ENCODE results near the gene FKBP11.

The FKBP11 gene

DNA sequence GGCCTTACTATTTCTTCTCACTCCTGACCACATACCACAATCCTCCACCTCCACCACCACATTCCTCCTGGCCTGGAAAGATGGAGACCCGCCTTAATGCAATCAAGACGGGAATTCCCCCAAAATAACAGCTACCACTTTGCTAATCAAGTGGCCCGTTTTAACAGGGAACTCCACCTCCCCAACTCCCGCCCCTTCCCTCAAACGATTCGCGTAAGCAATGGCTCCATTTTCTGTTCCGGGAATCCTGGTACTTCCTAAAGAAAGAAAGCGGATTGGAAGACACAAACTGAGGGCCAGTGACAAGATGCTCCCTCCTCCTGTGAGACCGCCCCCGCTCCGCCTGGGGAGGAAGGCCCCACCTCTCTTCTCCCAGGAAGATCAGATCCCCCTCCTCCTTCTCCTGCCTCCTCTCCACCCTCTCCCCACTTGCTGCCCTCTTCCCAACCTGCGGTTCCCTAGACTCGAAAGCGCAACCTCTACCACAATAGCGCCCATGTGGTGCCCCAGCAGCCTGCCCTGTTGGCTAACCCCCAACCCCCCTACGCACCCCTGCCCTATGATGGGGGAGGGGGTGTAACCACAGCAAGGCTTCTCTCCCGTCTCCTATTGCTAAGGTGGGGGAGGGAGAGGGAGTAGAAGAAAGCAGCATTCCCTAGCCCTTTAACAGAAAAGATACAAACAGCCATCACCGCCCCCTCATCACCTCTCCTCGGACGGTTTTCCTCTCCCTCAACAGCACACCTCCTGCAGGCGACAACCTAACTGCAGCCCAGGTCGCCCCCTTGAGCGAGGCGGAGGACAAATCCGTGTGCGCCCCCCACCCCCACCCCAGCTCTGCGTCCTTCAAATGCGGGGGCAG, 31.2 kb upstream of the FKBP11 start:
- H3K4me3 ChIP-seq (ENCODE audit: low read depth, low read length) = peak overlapping the region; percentile 99
- peaks cover 6% of the 10 kb centered on the region for H3K4me1 ChIP-seq
- peak overlapping the region; percentile 85 for H3K9ac ChIP-seq
- H3K36me3 ChIP-seq (ENCODE audit: control insufficient read depth, insufficient read depth, low read length) = no peaks in the 10 kb centered on the region
- peak overlapping the region; percentile 88 for H3K4me2 ChIP-seq (ENCODE audit: low read length)
- no peaks in the 10 kb centered on the region for H3K27me3 ChIP-seq (ENCODE audit: control insufficient read depth, insufficient read depth, low read length)
- H3K79me2 ChIP-seq = peaks cover 20% of the 10 kb centered on the region
- H2AFZ ChIP-seq = peak overlapping the region; percentile 82
- peak overlapping the region; percentile 91 for H3K27ac ChIP-seq
- TF ChIP-seq, protein P1, sequence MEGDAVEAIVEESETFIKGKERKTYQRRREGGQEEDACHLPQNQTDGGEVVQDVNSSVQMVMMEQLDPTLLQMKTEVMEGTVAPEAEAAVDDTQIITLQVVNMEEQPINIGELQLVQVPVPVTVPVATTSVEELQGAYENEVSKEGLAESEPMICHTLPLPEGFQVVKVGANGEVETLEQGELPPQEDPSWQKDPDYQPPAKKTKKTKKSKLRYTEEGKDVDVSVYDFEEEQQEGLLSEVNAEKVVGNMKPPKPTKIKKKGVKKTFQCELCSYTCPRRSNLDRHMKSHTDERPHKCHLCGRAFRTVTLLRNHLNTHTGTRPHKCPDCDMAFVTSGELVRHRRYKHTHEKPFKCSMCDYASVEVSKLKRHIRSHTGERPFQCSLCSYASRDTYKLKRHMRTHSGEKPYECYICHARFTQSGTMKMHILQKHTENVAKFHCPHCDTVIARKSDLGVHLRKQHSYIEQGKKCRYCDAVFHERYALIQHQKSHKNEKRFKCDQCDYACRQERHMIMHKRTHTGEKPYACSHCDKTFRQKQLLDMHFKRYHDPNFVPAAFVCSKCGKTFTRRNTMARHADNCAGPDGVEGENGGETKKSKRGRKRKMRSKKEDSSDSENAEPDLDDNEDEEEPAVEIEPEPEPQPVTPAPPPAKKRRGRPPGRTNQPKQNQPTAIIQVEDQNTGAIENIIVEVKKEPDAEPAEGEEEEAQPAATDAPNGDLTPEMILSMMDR (IDR thresholded peaks at IDR 0.05) = no peak
- no peaks in the 10 kb centered on the region for H3K9me3 ChIP-seq (ENCODE audit: control insufficient read depth, low read length)

DNA sequence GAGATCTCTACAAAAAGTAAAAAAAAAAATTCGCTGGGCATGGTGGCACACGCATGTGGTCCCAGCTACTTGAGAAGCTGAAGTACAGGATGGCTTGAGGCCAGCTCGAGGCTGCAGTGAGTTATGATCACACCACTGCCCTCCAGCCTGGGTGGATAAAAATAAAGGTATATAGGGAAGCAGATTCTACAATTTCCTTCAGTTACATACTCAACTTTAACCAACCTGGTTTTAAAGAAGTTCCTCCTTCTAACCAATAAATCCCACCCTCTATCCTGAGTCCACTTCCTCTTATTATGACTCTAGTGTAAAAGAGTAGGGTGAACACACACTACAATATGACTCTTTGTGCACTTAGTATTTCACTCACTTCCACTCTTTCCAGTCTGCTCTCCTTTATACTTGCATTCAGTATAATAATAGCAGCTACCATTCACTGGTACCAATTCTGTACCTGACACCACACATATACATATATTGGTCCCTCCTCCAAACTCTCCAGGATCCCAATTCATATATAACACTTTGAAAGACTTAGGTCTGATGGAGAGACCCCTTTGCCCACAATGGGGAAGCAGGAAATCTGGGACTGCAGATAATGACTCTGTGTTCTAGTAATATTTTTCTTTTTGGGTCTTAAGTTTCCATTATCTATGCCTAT, 29.7 kb upstream of the FKBP11 start:
- no peak overlapping the region for H3K9ac ChIP-seq
- H3K4me2 ChIP-seq (ENCODE audit: low read length) = no peak overlapping the region
- no peak overlapping the region for H3K27ac ChIP-seq
- no peaks in the 10 kb centered on the region for H3K36me3 ChIP-seq (ENCODE audit: control insufficient read depth, insufficient read depth, low read length)
- TF ChIP-seq, protein P1 (IDR thresholded peaks at IDR 0.05) = no peak
- no peaks in the 10 kb centered on the region for H3K27me3 ChIP-seq (ENCODE audit: control insufficient read depth, insufficient read depth, low read length)
- H3K79me2 ChIP-seq = peaks cover 32% of the 10 kb centered on the region
- no peak overlapping the region for H3K4me3 ChIP-seq (ENCODE audit: low read depth, low read length)
- no peaks in the 10 kb centered on the region for H3K9me3 ChIP-seq (ENCODE audit: control insufficient read depth, low read length)
- no peak overlapping the region for H2AFZ ChIP-seq
- H3K4me1 ChIP-seq = peaks cover 6% of the 10 kb centered on the region

DNA sequence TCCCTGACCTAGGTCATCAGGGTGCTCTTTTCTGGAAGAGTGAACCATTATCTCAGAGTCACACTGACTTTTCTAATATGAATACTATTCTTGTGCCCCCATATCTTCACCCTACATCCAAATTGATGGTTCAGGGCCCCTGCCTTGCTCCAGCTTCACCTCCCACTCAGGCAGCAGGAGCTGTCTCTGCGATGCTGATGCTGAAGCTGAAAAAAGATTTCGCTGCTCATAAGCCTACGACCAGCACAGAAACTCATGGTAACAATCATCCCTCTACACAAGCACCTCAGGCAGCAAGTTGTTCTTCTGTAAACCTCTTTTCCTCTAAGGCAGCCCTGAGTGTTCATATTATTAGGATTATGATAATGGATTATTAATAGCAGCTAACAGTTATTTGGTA, 28.8 kb upstream of the FKBP11 start:
- H2AFZ ChIP-seq = no peak overlapping the region
- no peaks in the 10 kb centered on the region for H3K27me3 ChIP-seq (ENCODE audit: control insufficient read depth, insufficient read depth, low read length)
- TF ChIP-seq, protein P1 (IDR thresholded peaks at IDR 0.05) = no peak
- no peaks in the 10 kb centered on the region for H3K9me3 ChIP-seq (ENCODE audit: control insufficient read depth, low read length)
- no peak overlapping the region for H3K9ac ChIP-seq
- H3K27ac ChIP-seq = no peak overlapping the region
- no peak overlapping the region for H3K4me2 ChIP-seq (ENCODE audit: low read length)
- H3K36me3 ChIP-seq (ENCODE audit: control insufficient read depth, insufficient read depth, low read length) = no peaks in the 10 kb centered on the region
- H3K79me2 ChIP-seq = peaks cover 40% of the 10 kb centered on the region
- H3K4me1 ChIP-seq = peaks cover 6% of the 10 kb centered on the region
- H3K4me3 ChIP-seq (ENCODE audit: low read depth, low read length) = no peak overlapping the region

DNA sequence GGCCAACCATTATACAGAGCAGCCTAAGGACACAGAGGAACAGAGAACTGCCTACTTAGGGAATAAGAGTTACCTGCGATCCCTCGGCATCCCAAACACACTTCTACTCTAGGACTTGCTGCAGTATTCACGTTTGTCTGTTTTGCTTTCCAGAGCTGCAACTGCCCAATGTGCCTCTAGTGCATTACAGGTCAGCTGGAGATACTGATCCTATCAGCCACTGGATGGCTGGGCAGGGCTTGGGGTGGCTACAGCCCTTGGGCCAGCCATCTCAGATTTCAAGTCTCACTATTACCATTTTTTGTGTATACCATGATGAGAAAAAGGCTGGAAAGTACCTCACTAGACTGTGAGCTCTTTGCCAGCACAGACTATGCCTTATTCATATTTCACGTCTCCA, 27.4 kb upstream of the FKBP11 start:
- no peak overlapping the region for H3K9ac ChIP-seq
- H3K4me3 ChIP-seq (ENCODE audit: low read depth, low read length) = peak overlapping the region; percentile 8
- H3K4me2 ChIP-seq (ENCODE audit: low read length) = peak overlapping the region; percentile 64
- H3K27ac ChIP-seq = peak overlapping the region; percentile 26
- TF ChIP-seq, protein P1 (IDR thresholded peaks at IDR 0.05) = no peak
- H3K79me2 ChIP-seq = peaks cover 53% of the 10 kb centered on the region
- H3K4me1 ChIP-seq = peaks cover 15% of the 10 kb centered on the region
- no peak overlapping the region for H2AFZ ChIP-seq
- H3K36me3 ChIP-seq (ENCODE audit: control insufficient read depth, insufficient read depth, low read length) = no peaks in the 10 kb centered on the region
- no peaks in the 10 kb centered on the region for H3K27me3 ChIP-seq (ENCODE audit: control insufficient read depth, insufficient read depth, low read length)
- no peaks in the 10 kb centered on the region for H3K9me3 ChIP-seq (ENCODE audit: control insufficient read depth, low read length)

Measured in parathyroid adenoma (tissue), 2 donors.